Astrocyte of the cerebellum (primary cell): Measurements from ENCODE around the gene CAPS.
"Not testable (repeated sequence)": the region's sequence is repeated elsewhere in the genome, so short reads cannot be mapped to it uniquely, and the experiment has no call there.

Experiments used
- DNase-seq: peaks from one replicate; pipeline ENCODE4 v3.0.0-alpha.2; 2011; ENCODE audit warnings: low read depth
- H3K4me3 ChIP-seq: 2 replicates; pipeline ENCODE4 v1.5.1; 2011; ENCODE audit warnings: mild to moderate bottlenecking, low read depth, low read length, moderate library complexity
- in situ Hi-C: cut with HindIII; loops from 2 replicates; pipeline ENCODE4 v1.10.0; 2017; ENCODE audit warnings: low sequenced_read_pairs
- TF ChIP-seq, protein P1 (sequence below): IDR thresholded peaks from 2 replicates; pipeline ENCODE4 v1.5.1; 2012; ENCODE audit warnings: low read length, low read depth, moderate library complexity, mild to moderate bottlenecking; ENCODE audit errors: missing control alignments

The CAPS gene

DNA sequence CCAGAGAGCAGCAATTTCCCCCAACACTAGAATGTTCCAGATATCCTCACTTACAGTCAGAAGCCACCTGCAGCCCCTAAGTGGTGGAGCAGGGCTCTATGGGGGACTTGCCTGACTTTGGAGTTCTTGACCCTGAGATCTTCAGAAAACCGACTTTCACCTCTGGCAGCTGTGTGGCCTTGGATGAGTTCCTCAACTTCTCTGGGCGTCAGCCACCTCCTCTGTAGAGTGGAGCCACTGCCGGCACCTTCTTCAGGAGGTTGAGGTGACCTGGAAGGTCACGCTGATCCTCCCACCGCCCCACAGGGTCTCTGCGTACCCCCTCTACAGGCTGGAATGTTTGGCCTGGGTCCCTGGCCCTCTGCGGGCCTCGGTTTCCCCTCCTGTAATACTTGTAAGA is 36.6 kb upstream of the CAPS start:
- in situ Hi-C loops: no loop called here
- TF ChIP-seq, protein P1, sequence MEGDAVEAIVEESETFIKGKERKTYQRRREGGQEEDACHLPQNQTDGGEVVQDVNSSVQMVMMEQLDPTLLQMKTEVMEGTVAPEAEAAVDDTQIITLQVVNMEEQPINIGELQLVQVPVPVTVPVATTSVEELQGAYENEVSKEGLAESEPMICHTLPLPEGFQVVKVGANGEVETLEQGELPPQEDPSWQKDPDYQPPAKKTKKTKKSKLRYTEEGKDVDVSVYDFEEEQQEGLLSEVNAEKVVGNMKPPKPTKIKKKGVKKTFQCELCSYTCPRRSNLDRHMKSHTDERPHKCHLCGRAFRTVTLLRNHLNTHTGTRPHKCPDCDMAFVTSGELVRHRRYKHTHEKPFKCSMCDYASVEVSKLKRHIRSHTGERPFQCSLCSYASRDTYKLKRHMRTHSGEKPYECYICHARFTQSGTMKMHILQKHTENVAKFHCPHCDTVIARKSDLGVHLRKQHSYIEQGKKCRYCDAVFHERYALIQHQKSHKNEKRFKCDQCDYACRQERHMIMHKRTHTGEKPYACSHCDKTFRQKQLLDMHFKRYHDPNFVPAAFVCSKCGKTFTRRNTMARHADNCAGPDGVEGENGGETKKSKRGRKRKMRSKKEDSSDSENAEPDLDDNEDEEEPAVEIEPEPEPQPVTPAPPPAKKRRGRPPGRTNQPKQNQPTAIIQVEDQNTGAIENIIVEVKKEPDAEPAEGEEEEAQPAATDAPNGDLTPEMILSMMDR: no peak
- no peak for DNase-seq
- H3K4me3 ChIP-seq: no peak overlapping the region

DNA sequence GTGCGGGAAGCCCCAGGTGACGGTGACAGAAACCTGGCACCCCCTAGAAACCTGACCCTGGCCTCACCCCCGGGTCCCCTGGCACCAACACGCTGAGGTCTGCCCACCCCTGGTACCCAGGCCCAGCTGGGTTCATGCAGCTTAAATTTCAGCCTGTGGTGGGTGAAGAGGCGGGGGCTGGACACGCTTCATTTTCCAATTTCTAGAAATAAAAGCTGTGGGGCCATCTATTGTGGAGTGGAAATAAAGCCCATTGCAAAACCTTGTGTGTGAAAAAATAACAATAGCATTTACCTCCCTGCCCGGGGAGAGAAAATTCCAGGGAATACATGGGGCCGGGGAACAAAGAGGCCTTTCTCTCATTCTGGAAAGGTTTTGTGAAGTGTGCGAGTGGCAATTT is 36.2 kb upstream of the CAPS start:
- in situ Hi-C loops: no loop called here
- DNase-seq: no peak
- TF ChIP-seq, protein P1: no peak
- no peak overlapping the region for H3K4me3 ChIP-seq

DNA sequence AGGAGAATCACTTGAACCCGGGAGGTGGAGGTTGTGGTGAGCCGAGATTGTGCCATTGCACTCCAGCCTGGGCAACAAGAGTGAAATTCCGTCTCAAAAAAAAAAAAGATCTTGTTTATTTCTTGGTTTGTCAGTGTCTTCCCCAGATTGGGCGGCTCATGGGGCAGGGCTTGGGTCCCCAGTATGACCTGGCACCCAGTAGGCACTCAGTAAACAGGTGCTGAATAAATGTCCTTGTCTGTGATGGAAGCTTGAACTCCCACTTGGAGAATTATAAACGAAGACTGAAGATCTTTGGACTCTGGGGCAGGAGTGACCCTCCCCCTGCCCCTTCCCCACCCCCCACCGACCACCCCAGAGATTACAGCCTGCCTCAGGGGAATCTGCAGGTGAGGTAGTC is 33.9 kb upstream of the CAPS start:
- DNase-seq: no peak
- TF ChIP-seq, protein P1: no peak
- in situ Hi-C loops: no loop called here
- H3K4me3 ChIP-seq: no peak overlapping the region

DNA sequence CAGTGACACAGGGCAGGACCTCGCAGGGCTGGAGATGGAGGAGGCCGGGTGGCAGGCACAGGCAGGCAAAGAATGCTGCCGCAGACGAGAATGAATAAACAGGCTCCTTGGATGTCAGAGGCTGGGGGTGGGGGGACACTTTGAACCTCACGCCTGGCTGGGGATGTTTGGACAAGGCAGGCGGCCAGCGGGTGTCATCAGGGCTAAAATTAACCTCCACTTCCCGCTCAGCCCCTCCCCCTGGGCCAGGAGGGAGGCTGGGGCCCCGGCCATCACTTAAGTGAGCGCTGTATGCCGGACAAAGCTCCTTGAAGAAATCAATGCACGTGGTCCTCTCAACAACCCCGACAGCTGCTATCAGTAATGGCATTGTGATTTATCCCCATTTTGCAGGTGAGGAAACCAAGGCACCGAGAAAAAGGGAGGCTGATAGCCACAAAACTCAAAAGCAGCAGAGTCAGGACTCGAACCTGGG is 33.4 kb upstream of the CAPS start:
- TF ChIP-seq, protein P1: no peak
- DNase-seq: no peak
- no peak overlapping the region for H3K4me3 ChIP-seq
- in situ Hi-C loops: no loop called here

DNA sequence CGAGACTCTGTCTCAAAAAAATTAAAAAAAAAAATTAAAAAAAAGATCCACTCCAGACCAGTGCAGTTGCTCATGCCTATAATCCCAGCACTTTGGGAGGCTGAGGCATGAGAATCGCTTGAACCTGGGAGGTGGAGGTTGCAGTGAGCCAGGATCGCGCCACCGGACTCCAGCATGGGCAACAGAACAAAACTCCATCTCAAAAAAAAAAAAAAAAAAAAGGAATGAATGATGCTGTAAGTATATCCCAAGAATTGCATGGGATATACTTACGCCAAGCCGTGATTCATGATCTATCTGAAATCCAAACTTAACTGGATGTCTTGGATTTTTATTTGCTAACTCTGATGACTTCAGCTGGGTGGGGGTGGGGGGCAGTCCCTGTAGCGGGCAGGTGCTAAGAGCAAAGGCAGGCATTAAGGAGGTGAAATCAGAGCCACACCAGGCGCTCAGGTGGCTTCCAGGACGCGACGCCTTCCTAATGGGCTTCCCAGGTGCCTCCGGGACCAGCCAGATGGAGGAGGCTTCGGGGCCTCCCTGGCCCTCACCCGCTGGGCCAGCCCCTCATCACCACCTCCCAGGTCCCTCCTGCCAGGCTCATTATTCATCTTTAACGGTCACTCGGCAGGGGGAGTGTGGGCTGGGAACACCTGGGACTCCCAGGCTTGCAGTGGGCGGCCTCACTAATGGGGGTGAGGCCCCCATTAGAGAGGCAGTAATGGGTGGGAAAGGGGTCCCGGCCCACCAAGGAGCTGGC is 32.3 kb upstream of the CAPS start:
- TF ChIP-seq, protein P1: no peak
- no peak overlapping the region for H3K4me3 ChIP-seq
- in situ Hi-C loops: no loop called here
- no peak for DNase-seq

DNA sequence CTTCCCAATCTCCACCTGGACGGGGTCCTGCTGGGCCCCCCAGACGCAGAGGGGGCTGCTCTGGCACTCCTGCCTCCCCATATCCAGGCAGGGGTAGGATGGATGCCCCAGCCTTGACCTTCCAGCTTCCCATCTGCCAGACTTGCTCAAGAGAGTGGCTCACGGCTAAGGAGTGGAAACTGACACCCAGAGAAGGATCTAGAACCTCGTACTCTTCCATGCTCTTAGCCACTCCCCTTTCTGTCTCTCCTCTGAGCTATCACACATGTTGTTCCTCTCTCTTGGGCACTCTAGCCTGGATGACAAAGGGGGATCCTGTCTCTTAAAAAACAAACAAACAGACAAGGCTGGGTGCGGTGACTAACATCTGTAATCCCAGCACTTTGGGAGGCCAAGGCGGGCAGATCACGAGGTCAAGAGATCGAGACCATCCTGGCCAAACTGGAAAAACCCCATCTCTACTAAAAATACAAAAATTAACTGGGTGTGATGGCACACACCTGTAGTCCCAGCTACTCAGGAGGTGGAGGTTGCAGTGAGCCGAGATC is 31.6 kb upstream of the CAPS start:
- DNase-seq: no peak
- H3K4me3 ChIP-seq: no peak overlapping the region
- TF ChIP-seq, protein P1: no peak
- in situ Hi-C loops: no loop called here

DNA sequence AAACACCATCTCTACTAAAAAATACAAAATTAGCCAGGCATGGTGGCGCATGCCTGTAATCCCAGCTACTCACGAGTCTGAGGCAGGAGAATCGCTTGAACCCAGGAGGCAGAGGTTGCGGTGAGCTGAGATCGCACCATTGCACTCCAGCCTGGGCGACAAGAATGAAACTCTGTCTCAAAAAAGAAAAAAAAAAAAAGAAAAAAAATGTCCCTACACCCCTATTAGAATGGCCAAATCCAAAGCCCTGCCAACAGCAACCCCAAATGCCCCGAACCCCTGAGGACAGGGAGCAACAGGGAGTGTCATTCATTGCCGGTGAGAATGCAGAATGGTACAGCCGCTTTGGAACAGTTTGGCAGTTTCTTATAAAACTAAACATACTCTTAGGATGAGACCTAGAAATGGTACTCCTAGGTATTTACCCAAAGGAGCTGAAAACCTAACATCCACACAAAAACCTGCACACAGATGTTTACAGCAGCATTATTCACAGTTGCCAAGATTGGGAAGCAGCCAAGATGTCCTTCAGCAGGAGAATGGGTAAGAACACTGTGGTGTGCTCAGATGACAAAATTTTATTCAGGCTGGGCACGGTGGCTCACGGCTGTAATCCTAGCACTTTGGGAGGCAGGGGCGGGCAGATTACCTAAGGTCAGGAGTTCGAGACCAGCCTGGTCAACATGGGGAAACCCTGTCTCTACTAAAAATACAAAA is 30.7 kb upstream of the CAPS start:
- H3K4me3 ChIP-seq, DNase-seq, in situ Hi-C loops: not testable (repeated sequence)

DNA sequence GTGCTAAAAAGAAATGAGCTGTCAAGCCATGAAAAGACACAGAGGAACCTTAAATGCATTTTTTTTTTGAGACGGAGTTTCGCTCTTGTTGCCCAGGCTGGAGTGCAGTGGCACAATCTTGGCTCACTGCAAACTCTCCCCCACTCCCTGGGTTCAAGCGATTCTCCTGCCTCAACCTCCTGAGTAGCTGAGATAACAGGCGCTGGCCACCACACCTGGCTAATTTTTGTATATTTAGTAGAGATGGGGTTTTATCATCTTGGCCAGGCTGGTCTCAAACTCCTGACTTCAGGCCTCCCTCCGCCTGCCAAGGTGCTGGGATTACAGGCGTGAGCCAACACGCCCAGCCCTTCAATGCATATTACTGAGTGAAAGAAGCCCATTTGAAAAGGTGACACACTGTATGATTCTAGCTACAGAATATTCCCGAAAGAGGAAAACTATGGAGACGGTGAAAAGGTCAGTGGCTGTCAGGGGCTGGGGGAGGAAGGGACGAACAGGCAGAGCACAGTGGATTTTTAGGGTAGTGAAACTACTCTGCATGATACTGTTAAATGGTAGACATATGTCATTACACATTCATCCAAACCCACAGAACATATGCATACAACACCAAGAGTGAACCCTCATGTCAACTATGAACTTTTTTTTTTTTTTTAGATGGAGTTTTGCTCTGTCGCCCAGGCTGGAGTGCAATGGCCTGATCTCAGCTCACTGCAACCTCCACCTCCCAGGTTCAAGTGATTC is 29.8 kb upstream of the CAPS start:
- DNase-seq, H3K4me3 ChIP-seq, in situ Hi-C loops: not testable (repeated sequence)
